Sigmoid colon (tissue), 7 donors: ENCODE results near the gene CAPN6. TPM values are rescaled to one million over a fixed set of nuclear protein-coding genes. Genes with fewer than 3 reads are reported as not detected.

Source experiments
- DNase-seq: peaks from one replicate; pipeline ENCODE4 v3.0.0-alpha.2; 2019
- H3K27ac ChIP-seq, 4 donors: fragments of 200-600 bp; sonication (generic); one replicate each; pipeline ENCODE4 v1.5.1; 2016 to 2019; ENCODE audit warnings: mild to moderate bottlenecking in 1 of 4
- H3K27me3 ChIP-seq, 3 donors: fragments of 200-600 bp; sonication (generic); one replicate each; pipeline ENCODE4 v1.5.1; 2019; ENCODE audit warnings: mild to moderate bottlenecking in 1 of 3
- H3K36me3 ChIP-seq, 4 donors: fragments of 200-600 bp; sonication (generic); one replicate each; pipeline ENCODE4 v1.5.1; 2016 to 2019
- H3K4me1 ChIP-seq, 4 donors: fragments of 200-600 bp; sonication (generic); one replicate each; pipeline ENCODE4 v1.5.1; 2017 to 2019
- H3K4me3 ChIP-seq, 4 donors: fragments of 200-600 bp; sonication (generic); one replicate each; pipeline ENCODE4 v1.5.1; 2017 to 2019; ENCODE audit warnings: mild to moderate bottlenecking in 2 of 4, moderate library complexity in 1 of 4
- H3K9me3 ChIP-seq, 4 donors: fragments of 200-600 bp in 3 of 4; sonication (generic) in 3 of 4; one replicate each; pipeline versions ENCODE4 v1.5.1 to v1.6.1; 2013 to 2019
- EP300 ChIP-seq, 4 donors: sonication (generic); formaldehyde crosslinking; IDR thresholded peaks; one replicate each; pipeline ENCODE4 v1.6.1; 2017; ENCODE audit warnings: antibody characterized with exemption in 4 of 4
- POLR2A ChIP-seq, 2 donors: fragments of 450-650 bp; IDR thresholded peaks; one replicate each; pipeline ENCODE4 v1.6.1; 2016; ENCODE audit warnings: antibody characterized with exemption in 2 of 2, mild to moderate bottlenecking in 2 of 2, moderate library complexity in 2 of 2
- POLR2AphosphoS5 ChIP-seq, 4 donors: sonication (generic); formaldehyde crosslinking; IDR thresholded peaks; one replicate each; pipeline ENCODE4 v1.6.1; 2017; ENCODE audit warnings: antibody characterized with exemption in 4 of 4
- WGBS, 2 donors: extraction: QIAGEN DNeasy Blood & Tissue Kit; methylation state at CpG; one replicate each; pipeline ENCODE4 v1.1.7; 2013; 5-methylcytosine and 5-hydroxymethylcytosine counted together
- intact Hi-C: fragments of 100-400 bp; cut with DNase I; formaldehyde crosslinking; loops from one replicate; pipeline ENCODE4 v1.15.1; 2023
- polyA plus RNA-seq, 3 donors: library from polyadenylated mRNA; stranded (reverse); fragments of 200-250 nt; gene quantifications; one replicate each; pipeline ENCODE4 v1.2.3, GENCODE V29; 2013
- total RNA-seq, 4 donors: library from RNA; depleted of rRNA; stranded (reverse); fragments of >200 nt; gene quantifications; one replicate each; pipeline ENCODE4 v1.1.0, GENCODE V29; 2016
- TF ChIP-seq, protein P1 (sequence below), 4 experiments: fragments of 450-650 bp in 3 of 4; fragments of 200-600 bp in 1 of 4; IDR thresholded peaks; one replicate each; pipeline ENCODE4 v1.5.1; 2016 to 2019; ENCODE audit warnings: antibody characterized with exemption in 4 of 4, mild to moderate bottlenecking in 3 of 4, moderate library complexity in 2 of 4
- donor health status: healthy with polysubstance abuse.
- donor health status: Bipolar disorder and iron deficiency.
- donor health status: healthy.

The CAPN6 gene, protein sequence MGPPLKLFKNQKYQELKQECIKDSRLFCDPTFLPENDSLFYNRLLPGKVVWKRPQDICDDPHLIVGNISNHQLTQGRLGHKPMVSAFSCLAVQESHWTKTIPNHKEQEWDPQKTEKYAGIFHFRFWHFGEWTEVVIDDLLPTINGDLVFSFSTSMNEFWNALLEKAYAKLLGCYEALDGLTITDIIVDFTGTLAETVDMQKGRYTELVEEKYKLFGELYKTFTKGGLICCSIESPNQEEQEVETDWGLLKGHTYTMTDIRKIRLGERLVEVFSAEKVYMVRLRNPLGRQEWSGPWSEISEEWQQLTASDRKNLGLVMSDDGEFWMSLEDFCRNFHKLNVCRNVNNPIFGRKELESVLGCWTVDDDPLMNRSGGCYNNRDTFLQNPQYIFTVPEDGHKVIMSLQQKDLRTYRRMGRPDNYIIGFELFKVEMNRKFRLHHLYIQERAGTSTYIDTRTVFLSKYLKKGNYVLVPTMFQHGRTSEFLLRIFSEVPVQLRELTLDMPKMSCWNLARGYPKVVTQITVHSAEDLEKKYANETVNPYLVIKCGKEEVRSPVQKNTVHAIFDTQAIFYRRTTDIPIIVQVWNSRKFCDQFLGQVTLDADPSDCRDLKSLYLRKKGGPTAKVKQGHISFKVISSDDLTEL
- 1 to 10 TPM in 2 of 4 donors, under 1 TPM in 2; 0.81 to 2.8 (median 1.6) TPM for total RNA-seq
- polyA plus RNA-seq: 1 to 10 TPM in 2 of 3 donors, under 1 TPM in 1; 0.92 to 2.1 (median 1.2) TPM

- H3K4me1 ChIP-seq: no peaks in the 10 kb centered on the region
- TF ChIP-seq EP300 (IDR thresholded peaks at IDR 0.05) (no peak), POLR2A (IDR thresholded peaks at IDR 0.05) (no peak), POLR2AphosphoS5 (IDR thresholded peaks at IDR 0.05) (no peak)
- TF ChIP-seq, protein P1, sequence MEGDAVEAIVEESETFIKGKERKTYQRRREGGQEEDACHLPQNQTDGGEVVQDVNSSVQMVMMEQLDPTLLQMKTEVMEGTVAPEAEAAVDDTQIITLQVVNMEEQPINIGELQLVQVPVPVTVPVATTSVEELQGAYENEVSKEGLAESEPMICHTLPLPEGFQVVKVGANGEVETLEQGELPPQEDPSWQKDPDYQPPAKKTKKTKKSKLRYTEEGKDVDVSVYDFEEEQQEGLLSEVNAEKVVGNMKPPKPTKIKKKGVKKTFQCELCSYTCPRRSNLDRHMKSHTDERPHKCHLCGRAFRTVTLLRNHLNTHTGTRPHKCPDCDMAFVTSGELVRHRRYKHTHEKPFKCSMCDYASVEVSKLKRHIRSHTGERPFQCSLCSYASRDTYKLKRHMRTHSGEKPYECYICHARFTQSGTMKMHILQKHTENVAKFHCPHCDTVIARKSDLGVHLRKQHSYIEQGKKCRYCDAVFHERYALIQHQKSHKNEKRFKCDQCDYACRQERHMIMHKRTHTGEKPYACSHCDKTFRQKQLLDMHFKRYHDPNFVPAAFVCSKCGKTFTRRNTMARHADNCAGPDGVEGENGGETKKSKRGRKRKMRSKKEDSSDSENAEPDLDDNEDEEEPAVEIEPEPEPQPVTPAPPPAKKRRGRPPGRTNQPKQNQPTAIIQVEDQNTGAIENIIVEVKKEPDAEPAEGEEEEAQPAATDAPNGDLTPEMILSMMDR (IDR thresholded peaks at IDR 0.05): no peak
- intact Hi-C loops: no loop called here
- H3K27ac ChIP-seq: no peak within 1 kb of the TSS
- H3K36me3 ChIP-seq: no peaks in the 10 kb centered on the region
- peak within 1 kb of the TSS in 1 of 4 donors; percentile 3 for H3K4me3 ChIP-seq
- peaks cover 0 to 3% (median 0%) of the 10 kb centered on the region in 3 donors for H3K27me3 ChIP-seq
- no peak for DNase-seq
- H3K9me3 ChIP-seq: no peaks in the 10 kb centered on the region
- 13 to 50% methylated on average over 8 of the region's 8 CpGs for WGBS, 2 donors
Measured at GRCh38 chrX:111270339-111270738, at the start of gene CAPN6. TSS of gene CAPN6 (minus strand) at chrX:111270483. CDS start at chrX:111263936, 6,547 bp downstream.

- Histone ChIP-seq H3K4me1 (no peaks in the 10 kb centered on the region), H3K36me3 (no peaks in the 10 kb centered on the region), H3K4me3 (no peak overlapping the region), H3K9me3 (no peaks in the 10 kb centered on the region), H3K27ac (no peak overlapping the region), H3K27me3 (no peaks in the 10 kb centered on the region)
- intact Hi-C loops: no loop called here
- 68 to 80% methylated on average over 4 of the region's 4 CpGs for WGBS, 2 donors
- TF ChIP-seq EP300 (IDR thresholded peaks at IDR 0.05) (no peak), POLR2A (IDR thresholded peaks at IDR 0.05) (no peak), POLR2AphosphoS5 (IDR thresholded peaks at IDR 0.05) (no peak)
- TF ChIP-seq, protein P1 (IDR thresholded peaks at IDR 0.05): no peak
- DNase-seq: no peak
Measured at GRCh38 chrX:111319451-111319850, 49.2 kb upstream of the CAPN6 start.

DNA sequence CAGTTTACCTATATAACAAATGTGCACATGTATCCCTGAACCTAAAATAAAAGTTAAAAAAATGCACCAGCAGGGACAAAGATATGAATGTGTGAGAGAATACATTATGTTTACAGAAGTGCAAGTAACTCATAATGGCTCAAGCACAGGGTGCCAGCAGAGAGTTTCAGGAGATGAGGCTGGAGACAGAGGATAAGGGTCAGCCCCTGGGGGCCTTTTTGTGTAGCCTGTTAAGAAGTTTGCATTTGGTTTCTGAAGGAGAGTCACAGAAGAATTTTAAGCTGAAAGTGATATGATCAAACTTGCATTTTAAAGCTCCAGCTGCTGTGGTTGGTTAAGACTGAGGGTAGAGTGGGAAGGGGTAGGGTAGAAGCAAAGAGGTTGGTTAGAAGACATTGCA lies 48.6 kb upstream of the CAPN6 start:
- no peak for DNase-seq

DNA sequence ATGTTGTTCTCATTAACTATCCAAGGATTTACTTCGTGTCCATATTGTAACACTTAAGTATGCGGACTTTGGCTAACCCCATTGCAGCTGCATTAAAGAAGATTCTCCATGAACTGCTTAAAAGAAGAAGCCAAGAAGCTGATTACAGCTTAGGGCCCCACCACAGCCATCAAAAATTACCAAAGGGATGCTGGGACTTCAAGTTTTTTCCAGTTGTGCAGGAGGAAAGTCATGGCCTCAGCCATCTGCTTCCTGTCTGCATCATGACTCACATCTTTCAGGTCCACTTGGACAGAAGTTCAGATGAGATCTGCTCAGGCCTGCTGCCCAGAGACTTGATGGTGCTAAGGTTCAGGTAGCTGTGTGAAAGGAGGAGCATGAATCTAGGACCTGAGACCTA lies 38.8 kb upstream of the CAPN6 start:
- Histone ChIP-seq H3K9me3 (no peaks in the 10 kb centered on the region), H3K4me3 (no peak overlapping the region), H3K36me3 (no peaks in the 10 kb centered on the region), H3K27ac (no peak overlapping the region), H3K4me1 (no peaks in the 10 kb centered on the region), H3K27me3 (no peaks in the 10 kb centered on the region)
- DNase-seq: no peak
- 75 to 82% methylated on average over 2 of the region's 2 CpGs for WGBS, 2 donors
- TF ChIP-seq EP300 (IDR thresholded peaks at IDR 0.05): no peak
- no peak for TF ChIP-seq POLR2AphosphoS5 (IDR thresholded peaks at IDR 0.05)
- TF ChIP-seq, protein P1 (IDR thresholded peaks at IDR 0.05): no peak
- no peak for TF ChIP-seq POLR2A (IDR thresholded peaks at IDR 0.05)
- intact Hi-C loops: no loop called here

More for the DNA sequence above, 48.6 kb upstream of the CAPN6 start:
- Histone ChIP-seq H3K4me3 (no peak overlapping the region), H3K36me3 (no peaks in the 10 kb centered on the region), H3K27ac (no peak overlapping the region), H3K27me3 (no peaks in the 10 kb centered on the region), H3K4me1 (no peaks in the 10 kb centered on the region), H3K9me3 (no peaks in the 10 kb centered on the region)
- TF ChIP-seq EP300 (IDR thresholded peaks at IDR 0.05): no peak
- TF ChIP-seq, protein P1 (IDR thresholded peaks at IDR 0.05): no peak
- no peak for TF ChIP-seq POLR2A (IDR thresholded peaks at IDR 0.05)
- no peak for TF ChIP-seq POLR2AphosphoS5 (IDR thresholded peaks at IDR 0.05)
- intact Hi-C loops: no loop called here
